T47D (cell line): Measurements from ENCODE around the gene RAP1GAP2.
"Not testable (repeated sequence)": the region's sequence is repeated elsewhere in the genome, so short reads cannot be mapped to it uniquely, and the experiment has no call there.

Experiments used
- DNase-seq, 2 experiments: peaks; one replicate each; pipeline versions ENCODE4 v3.0.0 to v3.0.0-alpha.2; 2011 to 2012; ENCODE audit warnings: low read depth in 1 of 2, low spot score in 1 of 2
- JUND ChIP-seq: IDR thresholded peaks from 2 replicates; pipeline ENCODE4 v1.6.1; 2012; ENCODE audit warnings: low read depth
- in situ Hi-C: cut with HindIII; loops from 2 replicates; pipeline ENCODE4 v1.10.0; 2016; ENCODE audit warnings: low sequenced_read_pairs, low pct_unique_long_range_greater_than_20kb

The RAP1GAP2 gene

DNA sequence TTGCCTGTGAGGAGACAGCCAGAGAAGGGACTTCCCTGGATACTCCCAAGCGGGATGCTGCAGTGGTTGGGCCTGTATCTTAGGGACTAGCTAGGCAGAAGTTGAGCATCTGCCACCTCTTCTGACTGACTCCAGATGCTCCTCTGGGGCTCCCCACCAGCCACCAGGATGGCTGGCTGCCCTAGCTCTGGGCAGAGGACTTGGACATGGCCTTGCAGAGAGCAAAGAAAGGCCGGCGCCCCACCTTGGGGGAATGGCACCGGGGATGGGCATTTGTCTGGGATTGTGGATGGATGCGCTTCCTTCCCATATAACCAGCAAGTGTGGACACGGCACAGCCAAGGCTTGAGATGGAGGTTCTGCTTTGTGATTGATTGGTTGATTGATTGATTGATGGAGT, 198.2 kb downstream of the RAP1GAP2 start:
- no peak for TF ChIP-seq JUND
- DNase-seq: no peak
- in situ Hi-C loops: no loop called here

GRCh38 chr17:2995377-2995776, 199.1 kb downstream of the RAP1GAP2 start:
- no peak for TF ChIP-seq JUND
- DNase-seq: no peak
- in situ Hi-C loops: no loop called here

DNA sequence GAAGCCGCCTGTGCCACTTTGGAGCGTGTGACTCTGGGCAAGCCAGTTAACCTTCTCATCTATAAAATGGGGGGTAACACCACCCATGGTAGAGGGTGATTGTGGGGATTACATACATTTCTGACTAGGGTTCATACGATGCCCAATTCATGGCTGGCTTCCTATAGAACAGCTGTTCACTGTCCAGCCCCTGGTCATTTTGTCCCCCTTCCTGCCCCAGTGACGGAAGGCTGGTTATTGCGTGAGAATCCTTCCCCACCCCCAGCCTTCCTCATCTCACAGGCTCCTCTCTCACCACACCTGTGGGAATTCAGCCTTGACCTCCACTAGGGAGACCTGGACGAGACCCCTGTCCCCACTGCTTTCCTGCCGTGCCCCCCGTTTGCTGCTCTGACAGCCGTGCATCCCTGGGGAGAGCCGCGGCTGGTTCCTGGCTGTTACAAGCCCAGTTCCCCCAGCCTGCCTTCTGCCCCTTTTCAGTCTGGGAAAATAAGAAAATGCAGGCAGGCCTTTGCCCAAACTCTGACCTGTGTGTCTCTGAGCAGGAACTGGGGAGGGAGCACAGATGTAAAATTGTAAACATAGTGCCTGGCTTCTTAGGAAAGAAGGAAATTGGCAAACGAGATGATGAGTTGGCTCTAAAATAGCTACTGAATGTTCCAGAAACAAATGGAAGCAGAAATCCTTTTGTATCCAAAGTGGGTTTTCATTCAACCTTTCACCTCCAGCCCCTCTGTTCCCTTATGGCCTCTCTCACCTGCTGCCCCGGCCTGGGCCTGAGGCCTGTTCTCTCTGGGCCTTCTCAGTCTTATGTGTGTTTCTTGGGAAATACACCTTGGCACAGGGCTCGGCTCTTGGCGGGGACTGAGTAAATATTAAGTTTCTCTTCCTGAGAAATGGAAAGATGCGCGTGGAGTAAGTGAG, 199.9 kb downstream of the RAP1GAP2 start:
- no peak for TF ChIP-seq JUND
- DNase-seq: no peak
- in situ Hi-C loops: no loop called here

DNA sequence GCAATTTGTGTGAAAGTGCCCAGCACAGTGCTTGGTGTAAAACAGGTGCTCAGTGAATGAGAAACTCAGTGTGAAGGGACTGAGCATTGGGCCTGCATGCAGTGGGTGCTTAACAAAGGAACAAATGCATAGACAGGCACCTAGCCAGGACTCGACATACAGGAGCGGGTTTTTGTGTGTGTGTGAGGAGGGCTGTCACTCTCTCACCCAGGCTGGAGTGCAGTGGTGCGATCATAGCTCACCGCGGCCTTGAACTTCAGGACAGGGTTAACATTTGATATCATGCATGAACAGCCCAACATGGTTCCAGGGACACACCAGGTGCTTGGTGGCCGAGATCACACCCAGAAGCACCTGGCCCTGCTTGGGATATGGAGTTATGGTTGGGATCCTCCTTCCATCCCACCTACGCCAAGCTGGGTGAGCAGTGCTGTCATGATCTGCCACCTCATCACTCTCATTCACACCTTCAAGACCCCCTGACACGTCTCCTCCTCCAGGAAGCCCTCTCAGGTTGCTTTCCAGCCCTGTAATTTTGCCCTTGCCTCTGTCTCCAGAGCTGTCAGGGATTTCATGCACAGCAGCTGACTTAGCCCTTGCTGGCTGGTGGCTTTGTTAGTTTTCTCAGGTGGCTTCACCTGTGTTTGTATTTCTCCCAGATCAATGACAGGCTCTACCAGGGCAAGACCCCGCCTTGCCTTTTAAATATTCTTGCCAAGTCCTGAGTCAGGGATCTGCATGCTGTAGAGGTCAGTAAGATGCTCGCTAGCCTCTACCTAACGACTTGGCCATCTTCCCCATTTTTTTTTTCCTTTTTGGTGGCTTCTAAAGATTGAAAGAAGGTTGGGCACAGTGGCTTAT, 200.8 kb downstream of the RAP1GAP2 start:
- DNase-seq: no peak
- no peak for TF ChIP-seq JUND
- in situ Hi-C loops: no loop called here

DNA sequence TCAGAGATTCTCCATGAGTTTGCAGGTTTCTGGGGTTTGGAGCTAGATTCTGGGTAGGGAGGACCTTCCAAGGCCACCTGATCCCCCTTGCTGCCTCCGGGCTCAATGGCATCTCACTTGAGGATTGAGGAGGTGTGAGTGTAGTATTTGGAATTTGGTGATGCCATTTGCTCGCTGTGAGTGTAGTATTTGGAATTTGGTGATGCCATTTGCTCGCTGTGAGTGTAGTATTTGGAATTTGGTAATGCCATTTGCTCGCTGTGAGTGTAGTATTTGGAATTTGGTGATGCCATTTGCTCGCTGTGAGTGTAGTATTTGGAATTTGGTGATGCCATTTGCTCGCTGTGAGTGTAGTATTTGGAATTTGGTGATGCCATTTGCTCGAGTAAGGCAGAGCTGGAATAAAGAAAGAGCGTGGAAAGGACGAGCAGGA, 202.2 kb downstream of the RAP1GAP2 start:
- DNase-seq, in situ Hi-C loops: not testable (repeated sequence)

- DNase-seq: no peak
- in situ Hi-C loops: no loop called here
- TF ChIP-seq JUND: no peak
Observed at GRCh38 chr17:3002538-3003295, 206.5 kb downstream of the RAP1GAP2 start.

- no peak for TF ChIP-seq JUND
- DNase-seq: no peak
- in situ Hi-C loops: no loop called here
Observed at GRCh38 chr17:3003296-3004149, 207.3 kb downstream of the RAP1GAP2 start.

DNA sequence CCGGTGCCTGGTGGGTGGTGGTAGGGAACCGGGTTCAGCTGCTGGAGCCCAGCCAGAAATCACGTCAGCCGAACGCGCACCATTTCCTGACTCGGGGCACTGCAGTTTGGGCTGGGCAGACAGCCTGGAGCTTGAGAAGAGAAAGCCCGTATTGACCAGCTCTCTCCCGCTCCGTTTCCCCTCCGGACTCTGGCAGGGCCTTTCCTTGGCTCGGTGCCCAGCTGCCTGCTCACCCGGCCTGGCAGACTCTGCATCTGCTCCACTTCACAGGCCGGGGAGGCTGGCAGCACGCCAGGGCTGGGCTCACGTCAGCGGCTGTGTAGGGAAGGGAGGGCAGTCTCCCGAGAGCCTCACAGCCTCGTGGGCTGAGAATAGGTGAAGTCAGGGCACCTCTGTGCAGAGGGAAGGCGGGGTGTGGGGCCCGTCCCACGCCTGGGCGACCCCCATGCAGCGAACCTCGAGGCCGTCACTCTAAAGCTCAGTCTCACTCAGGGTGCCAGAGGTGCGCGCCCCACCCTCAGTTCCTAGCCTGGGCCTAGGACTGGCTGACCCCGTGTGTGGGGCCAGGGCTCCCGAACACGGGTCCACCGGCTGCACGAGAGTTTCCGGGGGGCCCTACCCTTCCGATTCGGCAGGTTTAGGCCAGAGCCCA, 208.0 kb downstream of the RAP1GAP2 start:
- DNase-seq: peak; percentile 79 to 87
- in situ Hi-C loops: no loop called here
- no peak for TF ChIP-seq JUND

DNA sequence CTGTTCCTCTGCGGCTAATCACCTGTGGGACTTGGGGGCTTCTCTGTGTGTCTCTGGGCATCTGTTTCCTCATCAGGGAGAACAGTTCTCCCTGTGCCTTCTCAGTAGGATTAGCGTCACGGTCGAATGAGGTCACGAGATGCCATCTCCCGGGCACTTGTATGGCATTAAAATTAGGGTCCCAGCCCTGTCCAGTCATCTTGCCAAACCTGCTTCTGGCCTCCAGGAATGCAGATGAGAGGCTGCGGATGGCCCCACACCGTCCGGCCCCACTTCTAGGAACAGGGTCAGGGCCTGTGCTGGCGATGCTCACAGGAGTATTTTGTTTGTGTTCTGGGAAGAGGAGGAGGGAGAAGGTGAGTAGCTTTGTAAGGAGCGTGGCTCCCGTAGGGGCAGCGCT, 208.7 kb downstream of the RAP1GAP2 start:
- TF ChIP-seq JUND: no peak
- in situ Hi-C loops: no loop called here
- DNase-seq: no peak

DNA sequence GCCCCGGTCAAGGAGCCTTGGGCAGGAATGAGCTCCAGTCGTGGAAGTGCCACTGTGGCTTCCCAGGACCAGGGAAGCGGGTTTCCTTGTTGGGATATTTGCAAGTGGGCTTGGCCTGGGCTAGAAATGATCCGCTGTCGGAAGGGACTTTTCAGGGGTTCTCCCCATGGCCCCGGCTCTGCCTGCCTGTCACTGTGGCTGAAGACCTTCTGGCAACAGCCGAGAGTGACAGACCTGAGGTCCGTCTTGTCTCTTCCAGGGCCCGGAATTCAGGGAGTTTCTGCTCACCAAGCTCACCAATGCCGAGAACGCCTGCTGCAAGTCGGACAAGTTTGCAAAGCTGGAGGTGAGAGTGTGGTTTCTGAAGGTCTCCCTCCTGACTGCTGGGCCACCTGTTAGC, 209.5 kb downstream of the RAP1GAP2 start:
- in situ Hi-C loops: no loop called here
- no peak for DNase-seq
- TF ChIP-seq JUND: no peak

DNA sequence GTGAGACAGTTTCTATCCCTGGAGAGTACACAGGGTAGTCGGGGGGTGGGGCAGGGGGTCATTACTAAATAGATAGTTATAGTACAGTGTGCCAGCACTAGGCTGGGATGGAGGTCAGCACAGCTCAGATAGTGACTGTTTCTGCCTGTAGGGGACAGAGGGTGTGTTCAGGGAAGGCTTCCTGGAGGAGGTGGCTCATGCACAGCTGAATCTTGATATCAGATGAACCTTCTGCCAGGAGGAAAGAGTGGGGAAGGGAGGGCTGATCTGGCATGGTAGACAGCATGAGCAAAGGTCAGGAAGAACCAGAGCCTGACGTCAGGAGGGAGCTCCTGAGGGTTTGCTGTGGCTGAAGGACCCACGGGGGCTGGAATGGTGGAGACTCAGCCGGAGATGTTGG, 210.6 kb downstream of the RAP1GAP2 start:
- in situ Hi-C loops: no loop called here
- no peak for TF ChIP-seq JUND
- DNase-seq: no peak
